ENCODE results near the gene ODF2.
"Not testable (repeated sequence)": the region's sequence is repeated elsewhere in the genome, so short reads cannot be mapped to it uniquely, and the experiment has no call there.

ODF2 gene

GRCh38 chr9:128424268-128424780, 31.5 kb upstream of the ODF2 start:
- DNase-seq, result no peak

GRCh38 chr9:128428644-128429512, 26.9 kb upstream of the ODF2 start:
- no peak for DNase-seq

GRCh38 chr9:128429513-128430086, 26.2 kb upstream of the ODF2 start:
- no peak for DNase-seq

GRCh38 chr9:128431207-128431606, 24.6 kb upstream of the ODF2 start:
- no peak for DNase-seq

GRCh38 chr9:128434340-128434739, 21.5 kb upstream of the ODF2 start:
- no peak for DNase-seq

- DNase-seq, result no peak
Measured at GRCh38 chr9:128435611-128436010, 20.2 kb upstream of the ODF2 start.

GRCh38 chr9:128438343-128439109, 17.3 kb upstream of the ODF2 start:
- peak; percentile 77 for DNase-seq

- DNase-seq, result no peak
Measured at GRCh38 chr9:128439273-128439672, 16.5 kb upstream of the ODF2 start.

GRCh38 chr9:128442150-128442549, 13.7 kb upstream of the ODF2 start:
- no peak for DNase-seq

- not testable (repeated sequence) for DNase-seq
Measured at GRCh38 chr9:128446505-128446904, 9.3 kb upstream of the ODF2 start.

GRCh38 chr9:128448746-128449145, 7.1 kb upstream of the ODF2 start:
- no peak for DNase-seq

- no peak for DNase-seq
Measured at GRCh38 chr9:128454991-128455390, 815 bp upstream of the ODF2 start.

GRCh38 chr9:128456613-128457061, 831 bp downstream of the ODF2 start:
- peak; percentile 88 for DNase-seq

- DNase-seq, result no peak
Measured at GRCh38 chr9:128457207-128457606, 1.4 kb downstream of the ODF2 start.

- no peak for DNase-seq
Measured at GRCh38 chr9:128459011-128459410, 3.2 kb downstream of the ODF2 start.

- DNase-seq, result no peak
Measured at GRCh38 chr9:128469070-128469469, 13.3 kb downstream of the ODF2 start.

GRCh38 chr9:128470560-128470959, 14.8 kb downstream of the ODF2 start:
- DNase-seq, result no peak

GRCh38 chr9:128473104-128473503, 17.3 kb downstream of the ODF2 start:
- no peak for DNase-seq

- no peak for DNase-seq
Measured at GRCh38 chr9:128475867-128476266, 20.1 kb downstream of the ODF2 start.

GRCh38 chr9:128479262-128479661, 23.5 kb downstream of the ODF2 start:
- DNase-seq, result no peak

- no peak for DNase-seq
Measured at GRCh38 chr9:128481561-128481960, 25.8 kb downstream of the ODF2 start.

- no peak for DNase-seq
Measured at GRCh38 chr9:128482186-128482585, 26.4 kb downstream of the ODF2 start.

GRCh38 chr9:128484686-128485413, 29.0 kb downstream of the ODF2 start:
- no peak for DNase-seq
